ENCODE data around the gene OR2G6.

DNA sequence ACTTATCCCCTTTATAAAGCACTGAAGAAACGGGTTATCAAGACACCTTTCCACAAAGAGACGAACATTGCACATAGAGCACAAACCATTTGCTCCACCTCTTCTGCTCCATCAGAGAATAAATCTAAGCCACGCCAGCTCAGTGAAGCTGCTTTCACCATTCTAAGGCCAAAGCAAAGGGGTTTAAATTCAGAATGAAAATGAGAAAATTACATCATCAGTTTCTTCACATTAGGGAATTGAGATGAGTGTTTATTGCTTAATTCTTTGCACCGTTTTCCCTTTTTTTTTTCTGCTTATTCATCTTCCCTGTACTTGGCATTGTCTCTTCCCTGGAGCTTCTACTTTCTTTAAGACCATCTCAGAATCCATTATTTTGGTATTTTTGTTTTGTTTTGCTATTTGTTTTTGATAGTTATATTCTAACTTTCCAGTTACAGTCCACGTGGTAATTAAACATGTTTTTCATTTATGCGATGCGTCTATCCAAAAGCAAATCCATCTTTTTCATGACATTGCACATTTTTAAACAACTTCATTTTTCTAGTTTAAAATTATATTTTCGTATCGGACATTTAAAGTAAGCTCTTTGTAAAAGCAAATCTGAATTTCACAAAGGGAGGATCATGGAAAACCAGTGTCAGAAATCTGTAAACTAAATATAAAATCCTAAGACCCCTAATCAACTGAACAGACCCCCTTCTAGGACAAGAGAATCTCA is 68.5 kb downstream of the OR2G6 start:
- no peak for TF ChIP-seq POLR2A (IDR thresholded peaks at IDR 0.05)
- TF ChIP-seq CTCF (IDR thresholded peaks at IDR 0.05) = no peak
- TF ChIP-seq POLR2AphosphoS5 (IDR thresholded peaks at IDR 0.05) = no peak
